Head of caudate nucleus (tissue), 42 donors: ENCODE measurements around the gene ACSS3.
"Not testable (repeated sequence)": the region's sequence is repeated elsewhere in the genome, so short reads cannot be mapped to it uniquely, and the experiment has no call there.

Experiments
- DNase-seq, 42 donors: peaks; one replicate each; pipeline versions ENCODE4 v3.0.0 to v3.0.0-alpha.2; 2020 to 2021; ENCODE audit warnings: mixed read lengths in 7 of 42
- intact Hi-C: fragments of 100-400 bp; cut with DNase I; formaldehyde crosslinking; loops from one replicate; pipeline ENCODE4 v1.15.0; 2022

ACSS3 gene

DNA sequence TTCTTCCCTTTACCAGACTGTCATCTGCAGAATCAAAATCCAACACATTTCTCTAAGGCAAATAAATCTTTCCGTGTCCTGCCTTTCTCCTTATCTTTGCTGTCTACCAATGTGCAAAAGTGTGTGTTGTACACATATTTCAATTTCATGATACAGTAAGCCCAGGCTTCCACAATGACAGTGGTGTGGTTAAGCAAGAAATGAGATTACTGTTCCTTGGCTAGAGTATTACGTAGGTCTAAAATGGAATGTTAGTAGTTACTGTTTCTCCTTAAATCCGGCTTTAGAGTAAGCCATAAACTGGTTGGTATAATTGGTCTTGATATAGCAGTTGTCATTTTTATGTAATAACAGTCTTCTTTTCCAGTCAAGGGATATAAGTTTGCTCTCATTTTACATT, 82.0 kb downstream of the ACSS3 start:
- no peak for DNase-seq
- intact Hi-C loops, result no loop called here

DNA sequence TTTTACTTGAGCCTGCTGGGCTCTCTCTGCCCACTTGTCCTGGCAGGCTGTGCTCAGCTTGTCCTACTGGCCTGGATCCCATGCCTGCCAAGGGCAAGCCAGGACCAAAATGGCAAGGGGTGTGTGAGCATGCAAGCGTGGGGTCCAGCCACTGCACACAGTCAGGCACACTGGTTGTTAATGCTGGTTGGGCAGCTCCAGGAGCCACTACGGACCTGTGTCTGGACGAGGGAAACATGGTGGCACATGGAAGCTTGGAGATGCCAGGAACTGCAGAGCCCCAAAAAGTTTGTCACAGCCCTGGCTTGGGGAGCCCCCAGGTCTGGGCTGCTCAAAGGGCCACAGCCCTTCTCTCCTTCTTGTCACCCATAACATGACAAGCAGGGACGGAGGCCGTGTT, 83.8 kb downstream of the ACSS3 start:
- no peak for DNase-seq
- intact Hi-C loops, result no loop called here

DNA sequence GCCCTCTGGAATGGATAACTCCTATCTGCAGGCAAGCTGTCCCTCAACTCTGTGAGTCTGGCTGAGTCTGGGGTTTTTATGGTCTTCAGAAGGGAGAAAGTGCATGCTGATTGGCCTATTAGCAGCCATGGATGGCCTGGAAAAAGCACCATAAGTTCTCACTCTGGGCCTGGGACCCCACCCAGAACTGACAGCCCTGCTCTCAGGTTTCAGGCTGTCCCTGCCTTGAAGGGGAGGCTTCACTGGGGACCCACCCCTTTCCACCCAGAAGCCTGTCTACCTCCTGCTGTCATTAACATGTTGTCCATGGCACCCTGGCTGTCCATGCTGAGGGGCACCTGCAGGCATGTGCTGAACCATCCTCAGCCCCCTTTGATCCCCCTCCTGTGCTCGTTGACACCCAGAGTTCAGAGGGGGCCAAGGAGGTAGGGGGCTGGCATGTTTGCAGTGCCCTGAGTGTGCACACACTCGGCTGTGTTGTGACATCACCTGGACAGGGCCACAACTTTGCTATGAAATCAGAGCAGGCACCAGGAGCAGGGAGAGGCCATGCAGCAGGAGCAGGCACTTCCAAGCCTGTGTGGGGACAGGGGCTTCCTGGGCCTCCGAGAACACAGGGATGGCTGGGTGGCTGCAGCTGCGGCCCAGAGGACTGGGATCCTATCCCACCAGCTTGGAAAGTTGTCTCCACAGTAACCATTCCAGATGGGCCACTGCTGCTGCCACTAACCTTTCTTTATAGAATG, 84.7 kb downstream of the ACSS3 start:
- no peak for DNase-seq
- intact Hi-C loops, result no loop called here

DNA sequence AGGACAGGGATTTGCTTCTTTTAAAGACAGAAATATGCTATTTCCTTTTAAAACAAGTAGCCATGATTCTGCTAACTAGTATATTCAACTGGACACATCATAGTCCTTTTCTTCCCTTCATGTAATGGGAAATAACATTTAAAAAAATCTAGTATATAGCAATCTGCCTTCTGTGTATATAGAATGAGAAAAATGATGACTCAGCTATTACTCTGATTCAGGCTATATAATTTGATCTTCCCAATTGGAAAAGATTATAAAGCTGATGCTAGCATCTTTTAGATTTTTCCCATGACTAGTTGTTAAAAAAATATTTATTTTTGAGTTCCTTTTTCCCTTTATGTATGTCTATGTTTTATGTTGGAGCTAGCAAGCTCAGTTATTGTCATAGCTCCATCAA, 86.9 kb downstream of the ACSS3 start:
- DNase-seq, result no peak
- intact Hi-C loops, result no loop called here

DNA sequence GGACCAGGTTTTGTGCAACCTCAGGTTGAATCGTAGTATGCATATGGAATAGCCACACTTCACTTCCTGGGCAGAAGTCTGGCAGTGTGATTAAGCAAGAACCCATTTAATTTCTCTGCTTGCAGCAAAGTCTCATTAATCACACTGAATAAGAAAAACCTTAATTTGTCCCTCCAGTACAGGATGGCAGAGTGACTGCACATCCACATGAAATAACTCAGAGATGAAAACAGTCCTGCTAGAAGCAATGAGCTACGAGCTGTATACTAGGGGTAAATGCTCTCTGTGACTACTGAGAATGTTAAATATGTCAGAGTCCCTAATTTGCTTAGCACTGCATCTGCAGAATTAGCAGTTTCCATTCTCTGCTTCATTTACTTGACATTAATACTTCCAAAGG, 88.9 kb downstream of the ACSS3 start:
- intact Hi-C loops, result no loop called here
- DNase-seq, result no peak

DNA sequence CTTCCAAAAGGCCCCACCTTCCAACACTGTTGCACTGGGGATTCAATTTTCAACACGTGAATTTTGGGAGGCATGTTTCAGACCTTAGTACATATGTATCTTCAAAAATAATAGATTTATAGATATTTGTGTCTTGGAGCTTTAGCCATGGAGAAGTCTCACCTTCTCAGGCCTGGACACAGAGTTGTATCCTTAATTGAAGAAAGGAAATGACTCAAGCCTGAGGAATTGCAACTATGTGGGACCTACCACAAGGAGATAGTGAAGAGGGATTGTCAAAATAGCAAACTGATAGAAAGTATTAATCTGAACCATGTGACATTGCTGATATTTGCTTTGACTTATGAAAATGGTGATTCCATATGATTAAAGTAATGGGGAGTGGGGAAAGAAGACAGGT, 89.8 kb downstream of the ACSS3 start:
- intact Hi-C loops, result no loop called here

DNA sequence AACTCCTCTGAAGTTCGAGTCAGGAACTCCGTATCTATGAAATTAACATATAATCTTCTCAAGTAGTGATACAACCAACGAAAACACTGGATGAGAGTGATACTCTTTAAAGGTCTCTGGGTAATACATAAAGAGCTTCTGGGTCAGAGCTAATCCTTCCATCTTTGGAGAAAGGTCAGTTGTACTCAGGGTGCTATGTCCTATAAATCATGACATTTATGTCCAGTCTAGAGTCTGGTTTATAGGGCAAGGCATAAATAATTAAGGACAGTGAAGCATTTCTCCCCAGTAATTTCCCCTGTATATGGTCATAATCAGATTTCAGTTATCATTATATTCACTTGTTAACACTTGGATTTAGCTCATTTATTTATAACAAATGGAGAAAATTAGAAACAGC, 90.6 kb downstream of the ACSS3 start:
- DNase-seq, result no peak
- intact Hi-C loops, result no loop called here

More for the DNA sequence above, 89.8 kb downstream of the ACSS3 start:
- DNase-seq, result no peak

DNA sequence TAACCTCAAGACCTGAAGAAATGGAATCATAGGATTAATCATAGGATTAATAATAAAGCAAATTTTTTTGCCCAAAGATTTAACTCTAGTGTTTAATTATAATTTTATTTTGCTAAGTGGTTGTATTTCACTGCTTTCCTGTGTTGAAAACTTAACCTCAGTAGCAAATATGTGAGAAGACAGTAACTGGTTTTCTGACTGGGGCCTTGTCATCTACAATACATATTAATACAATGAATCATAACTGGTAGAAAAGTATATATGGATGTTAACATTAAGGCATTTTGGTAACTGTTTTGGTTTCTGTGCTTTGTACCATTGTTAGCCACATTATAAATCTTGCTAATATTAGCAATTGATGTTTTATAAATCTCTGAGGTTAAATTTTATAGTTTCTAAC, 92.2 kb downstream of the ACSS3 start:
- intact Hi-C loops, result no loop called here
- DNase-seq, result no peak

DNA sequence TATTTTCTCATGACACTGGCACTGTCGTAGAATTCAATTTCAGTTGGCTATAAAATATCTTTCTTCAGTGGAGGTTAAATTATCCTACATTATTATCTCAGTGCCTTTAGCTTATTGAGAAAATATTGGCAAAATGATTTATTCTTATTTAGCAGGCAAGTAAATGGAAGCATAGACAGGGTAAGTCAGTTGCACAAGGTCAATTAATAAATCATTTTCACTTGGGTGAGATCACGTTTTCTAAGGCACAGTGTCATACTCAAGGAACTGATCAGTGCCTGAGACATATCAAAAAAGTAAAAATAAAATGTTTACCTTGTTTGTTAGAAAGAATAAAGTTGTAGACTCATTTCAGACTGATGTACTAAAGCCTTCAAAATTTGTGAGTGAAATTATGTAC, 95.0 kb downstream of the ACSS3 start:
- no peak for DNase-seq
- intact Hi-C loops, result no loop called here

DNA sequence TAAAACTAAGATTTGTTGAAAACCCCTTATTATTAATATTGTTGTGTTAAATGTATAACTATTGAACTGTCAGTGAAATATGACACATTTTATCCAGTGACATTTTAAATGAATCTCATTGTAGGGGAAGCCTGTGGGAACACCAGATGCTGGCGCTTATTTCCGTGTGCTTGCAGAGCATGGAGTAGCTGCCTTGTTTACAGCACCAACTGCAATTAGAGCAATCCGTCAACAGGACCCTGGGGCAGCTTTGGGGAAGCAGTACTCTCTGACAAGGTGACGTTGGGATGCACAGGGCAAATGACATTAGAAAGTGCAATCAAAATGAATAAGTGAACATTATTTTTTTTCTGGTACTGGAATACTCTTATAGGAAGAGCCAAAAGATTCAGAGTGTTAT, 96.8 kb downstream of the ACSS3 start:
- intact Hi-C loops, result no loop called here
- no peak for DNase-seq

DNA sequence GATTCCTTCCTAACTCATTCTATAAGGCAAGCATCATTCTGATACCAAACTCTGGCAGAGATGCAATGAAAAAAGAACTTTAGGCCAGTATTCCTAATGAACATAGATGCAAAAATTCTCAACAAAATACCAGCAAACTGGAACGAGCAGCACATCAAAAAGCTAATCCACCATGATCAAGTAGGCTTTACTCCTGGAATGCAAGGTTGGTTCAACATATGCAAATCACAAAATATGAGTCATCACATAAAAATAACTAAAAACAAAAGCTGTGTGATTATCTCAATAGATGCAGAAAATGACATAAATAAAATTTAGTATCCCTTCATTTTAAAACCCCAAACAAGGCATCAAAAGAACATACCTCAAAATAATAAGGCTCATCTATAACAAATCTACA, 98.9 kb downstream of the ACSS3 start:
- DNase-seq, result no peak
- intact Hi-C loops, result no loop called here

DNA sequence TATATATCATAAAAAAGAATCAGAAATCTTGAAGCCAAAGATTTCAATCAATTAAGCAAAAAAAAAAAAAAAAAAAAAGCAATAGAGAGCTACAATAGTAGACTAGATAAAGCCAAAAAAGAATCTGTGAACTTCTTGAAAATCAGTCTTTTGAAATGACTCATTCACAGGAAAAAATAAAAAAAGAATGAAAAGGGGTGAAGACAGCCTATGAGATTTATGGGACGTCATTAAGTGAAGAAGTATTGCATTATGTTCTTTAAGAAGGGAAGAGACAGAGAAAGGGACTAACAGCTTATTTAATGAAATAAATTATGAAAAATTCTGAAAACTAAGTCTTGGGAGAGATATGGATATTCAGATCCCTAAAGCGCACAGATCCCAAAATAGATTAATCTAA, 103.8 kb downstream of the ACSS3 start:
- intact Hi-C loops, result no loop called here
- no peak for DNase-seq

DNA sequence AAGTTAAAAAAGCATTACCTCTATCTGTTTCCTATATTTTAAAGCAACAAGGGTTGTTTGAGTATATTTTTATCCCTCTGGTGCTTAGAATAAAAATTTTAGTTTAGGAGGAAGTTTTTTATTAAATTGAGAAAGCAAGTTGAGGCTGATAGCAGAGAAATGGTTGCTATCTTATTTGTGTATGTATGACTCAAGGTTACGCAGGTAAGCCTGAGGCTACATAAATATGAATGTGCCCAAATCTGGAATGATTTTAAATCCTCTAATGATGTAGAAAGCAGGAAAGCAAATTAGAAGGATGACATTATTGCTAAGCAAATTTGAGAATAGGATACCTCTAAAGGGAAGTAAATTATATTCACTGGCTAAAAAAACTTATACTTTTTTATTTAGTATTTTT, 109.8 kb downstream of the ACSS3 start:
- intact Hi-C loops, result no loop called here
- no peak for DNase-seq

DNA sequence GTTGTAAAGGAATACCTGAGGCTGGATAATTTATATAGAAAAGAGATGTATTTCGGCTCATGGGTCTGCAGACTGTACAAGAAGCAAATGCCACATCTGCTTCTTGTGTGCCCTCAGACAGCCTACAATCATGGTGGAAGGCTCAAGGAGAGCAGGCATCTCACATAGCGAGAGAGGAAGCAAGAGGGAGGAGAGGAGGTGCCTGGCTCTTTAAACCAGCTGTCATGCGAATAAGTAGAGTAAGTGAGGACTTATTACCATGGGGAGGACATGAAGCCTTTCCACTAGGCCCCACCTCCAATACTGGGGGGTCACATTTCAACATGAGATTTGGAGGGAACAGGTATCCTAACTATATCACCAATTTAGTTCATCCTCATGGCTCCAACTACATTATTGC, 118.7 kb downstream of the ACSS3 start:
- DNase-seq, result no peak
- intact Hi-C loops, result no loop called here

DNA sequence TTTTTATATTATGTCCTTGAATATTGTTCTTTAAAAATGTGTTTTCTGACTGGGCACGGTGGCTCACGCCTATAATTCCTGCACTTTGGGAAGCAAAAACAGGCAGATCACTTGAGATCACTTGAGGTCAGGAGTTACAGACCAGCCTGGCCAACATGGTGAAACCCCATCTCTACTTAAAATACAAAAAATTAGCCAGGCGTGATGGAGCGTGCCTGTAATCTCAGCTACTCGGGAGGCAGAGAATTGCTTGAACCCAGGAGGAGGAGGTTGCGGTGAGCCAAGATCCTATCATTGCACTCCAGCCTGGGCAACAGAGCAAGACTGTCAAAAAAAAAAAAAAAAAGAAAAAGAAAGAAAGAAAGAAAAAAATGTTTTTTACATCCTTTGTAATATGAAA, 122.7 kb downstream of the ACSS3 start:
- intact Hi-C loops, DNase-seq: not testable (repeated sequence)

DNA sequence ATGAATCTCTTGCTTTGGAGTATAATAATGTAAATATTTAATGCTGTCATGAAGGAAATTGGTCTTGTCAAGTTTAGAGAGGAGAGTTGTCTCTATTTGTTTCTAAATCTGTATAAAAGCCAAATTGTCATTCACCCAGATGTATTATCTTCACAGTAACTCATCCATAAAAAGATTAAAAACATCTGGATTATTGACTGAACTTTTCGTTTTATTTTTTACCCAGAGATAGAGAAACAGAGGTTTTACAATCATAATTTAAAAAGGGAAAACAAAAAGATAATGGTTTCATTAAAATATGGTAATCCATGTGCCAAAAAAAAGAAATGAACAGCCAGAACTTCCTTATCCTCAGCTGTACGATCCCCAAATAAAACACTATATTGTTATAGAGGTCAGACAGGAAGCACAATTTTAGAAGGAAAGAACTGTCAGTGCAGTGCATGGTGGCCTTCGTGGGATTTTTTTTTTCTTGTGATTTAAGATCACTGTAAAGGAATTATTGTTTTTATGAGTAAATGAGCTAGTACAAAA, 125.9 kb downstream of the ACSS3 start:
- DNase-seq, result no peak
- intact Hi-C loops, result no loop called here

DNA sequence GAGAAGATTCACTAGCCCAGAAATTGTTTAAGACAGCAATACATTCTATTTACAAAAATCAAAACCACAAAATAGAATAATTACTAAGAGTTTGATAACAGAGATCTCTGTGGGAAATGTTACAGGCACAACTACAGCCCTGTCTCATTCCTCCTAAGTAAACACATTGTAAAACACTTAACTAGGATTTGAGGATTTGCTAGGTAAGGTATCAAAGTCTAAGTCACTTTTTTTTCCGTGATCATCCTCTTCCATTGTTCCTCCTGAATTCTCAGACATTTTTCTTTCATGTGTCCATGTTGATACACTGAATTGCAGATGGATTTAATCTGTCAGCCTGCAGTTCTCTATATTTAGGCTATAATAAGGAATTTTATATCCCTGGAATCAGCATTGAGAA, 127.5 kb downstream of the ACSS3 start:
- DNase-seq, result no peak
- intact Hi-C loops, result no loop called here

DNA sequence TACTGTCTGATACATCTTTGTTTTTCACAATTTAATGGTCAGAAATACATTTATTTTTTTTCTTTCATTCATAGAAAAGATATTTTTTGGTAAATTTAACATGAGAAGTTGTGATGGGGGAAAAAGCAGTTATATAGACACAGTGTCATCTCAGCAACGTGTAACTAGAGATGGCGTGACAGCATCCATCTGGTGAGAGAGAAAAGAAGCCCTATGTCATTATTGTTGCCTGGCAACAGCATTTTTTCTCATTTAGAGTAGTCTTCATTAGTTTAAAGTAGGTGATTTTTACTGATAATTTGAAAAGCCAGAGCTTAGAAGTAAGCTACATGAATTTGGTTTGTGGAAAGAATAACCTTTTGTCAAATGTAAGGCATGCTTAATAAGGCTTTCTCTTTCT, 128.6 kb downstream of the ACSS3 start:
- intact Hi-C loops, result no loop called here
- DNase-seq, result no peak

DNA sequence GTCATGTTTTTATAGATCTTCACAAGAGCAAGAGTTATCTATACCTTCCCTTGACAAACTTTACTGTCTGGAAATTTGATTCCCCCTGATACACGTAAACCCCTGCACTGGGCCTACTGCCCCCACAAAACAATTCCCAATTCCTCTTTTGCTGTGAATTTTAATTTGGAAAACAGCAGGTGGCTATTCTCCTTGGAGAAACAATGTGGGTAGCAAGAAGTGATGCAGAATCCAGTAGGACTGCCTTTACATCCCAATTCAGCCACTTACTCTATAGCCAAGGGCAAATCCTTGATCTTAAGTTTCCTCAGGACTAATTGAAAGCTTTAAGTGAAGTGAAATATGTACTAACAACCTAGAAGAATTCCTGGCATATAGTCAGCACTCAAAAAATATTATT, 129.3 kb downstream of the ACSS3 start:
- intact Hi-C loops, result no loop called here
- no peak for DNase-seq

DNA sequence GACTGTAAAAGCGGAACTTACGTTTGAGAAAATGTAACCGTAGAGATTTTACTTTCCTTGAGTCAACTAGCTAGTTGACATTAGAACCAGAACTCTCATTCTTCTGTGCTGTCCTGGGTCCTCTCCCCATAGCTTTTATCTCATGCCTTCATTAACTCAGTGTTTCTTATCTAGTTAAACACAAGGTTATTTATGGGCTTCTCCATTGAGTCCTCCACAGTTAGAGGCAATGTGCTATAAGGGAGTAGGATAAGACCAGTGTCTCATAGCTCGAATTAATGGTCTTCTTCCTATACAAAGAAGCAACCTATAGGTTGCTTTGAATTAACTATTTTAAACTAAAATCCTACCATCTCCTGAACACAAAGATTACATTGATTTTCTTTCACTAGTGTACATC, 129.8 kb downstream of the ACSS3 start:
- no peak for DNase-seq
- intact Hi-C loops, result no loop called here

DNA sequence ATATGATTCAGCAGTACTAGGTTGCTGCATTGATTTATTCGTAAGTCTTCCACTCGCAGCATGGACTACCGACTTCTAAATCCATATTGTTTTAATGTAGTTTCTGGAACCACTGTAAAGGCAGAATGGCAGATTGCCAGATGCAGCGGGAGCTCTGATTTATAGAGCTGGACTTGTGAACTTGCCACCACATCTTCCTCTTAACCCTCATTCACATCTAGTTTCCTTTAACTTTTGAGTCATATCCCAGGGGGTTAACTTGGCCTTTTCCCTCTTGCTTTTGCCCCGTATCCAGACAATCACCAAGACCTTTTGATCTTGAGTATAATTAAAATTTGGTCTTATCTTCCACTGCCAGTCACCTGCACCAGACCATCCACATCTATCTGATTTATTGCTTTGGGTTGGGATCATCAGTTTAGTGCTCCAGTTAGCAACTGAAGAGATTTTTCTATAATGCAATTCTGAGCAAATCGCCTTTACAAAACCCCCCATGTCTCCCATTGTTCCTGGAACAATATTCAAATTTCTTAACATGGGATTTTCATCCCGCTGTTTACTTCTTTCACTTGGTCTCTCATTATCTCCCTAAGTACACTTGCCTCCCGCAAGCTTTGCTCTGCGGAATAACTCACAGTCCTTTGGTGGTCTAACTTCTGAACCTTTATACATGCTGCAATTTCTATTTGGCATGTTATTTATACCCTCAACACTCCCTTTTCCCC, 130.5 kb downstream of the ACSS3 start:
- intact Hi-C loops, result no loop called here
- no peak for DNase-seq
